Measurements from ENCODE around the gene CACNA1C.

Gene CACNA1C

DNA sequence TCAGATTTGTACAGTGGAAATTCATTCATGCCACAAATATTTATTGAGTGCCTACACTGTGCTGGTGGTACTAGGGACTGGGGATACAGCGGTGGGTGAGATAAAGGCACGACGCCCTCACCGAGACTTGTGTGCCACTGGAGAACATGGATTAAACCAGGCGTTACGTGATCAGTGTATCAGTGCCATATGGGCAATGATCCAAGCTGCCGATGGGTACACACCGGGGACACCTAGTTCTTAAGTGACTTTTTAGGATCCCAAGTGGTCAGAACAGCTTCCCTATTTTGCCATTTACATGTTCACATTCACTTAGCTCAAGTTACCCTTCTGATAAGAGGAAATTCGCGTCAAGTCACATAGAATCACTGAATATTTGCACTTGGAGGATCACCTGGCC is 236.7 kb downstream of the CACNA1C start:
- Histone ChIP-seq H3K27ac (peak overlapping the region in 2 of 11 experiments; percentile 68 to 92; a peak in 3 of 22 replicates), H4K20me1 (no peaks in the 10 kb centered on the region), H3K9me3 (replicated peaks in 1 of 11) (no peaks in the 10 kb centered on the region), H3K4me1 (peaks cover 61 to 100% (median 93%) of the 10 kb centered on the region in 10 experiments), H3K4me3 (no peak overlapping the region), H3K27me3 (no peaks in the 10 kb centered on the region), H3K4me2 (peak overlapping the region; percentile 29 to 89 (median 71); a peak in 20 of 22 replicates), H3K9ac (no peak overlapping the region), H3K36me3 (no peaks in the 10 kb centered on the region)
- no peak for TF ChIP-seq Cebpa-rat (IDR thresholded peaks at IDR 0.05)

DNA sequence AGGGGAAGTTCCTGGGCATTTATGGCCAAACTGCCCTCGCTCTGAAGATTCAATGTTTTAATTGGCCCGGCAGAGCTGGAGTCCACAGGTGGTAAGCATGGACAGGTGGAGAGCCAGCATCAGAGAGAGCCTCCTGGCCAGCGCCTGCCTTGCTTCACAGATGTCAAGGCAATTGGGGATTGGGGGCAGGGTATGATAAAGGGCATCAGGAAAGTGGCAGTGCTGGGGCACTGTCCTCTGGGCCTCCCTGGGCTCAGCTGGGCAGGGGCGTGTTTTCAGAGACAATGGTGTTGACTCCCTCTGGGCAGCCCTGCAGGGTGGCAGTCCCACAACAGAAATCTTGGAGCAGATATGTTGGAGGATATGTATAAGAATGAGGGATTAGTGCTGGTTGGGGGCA is 237.3 kb downstream of the CACNA1C start:
- H4K20me1 ChIP-seq = no peaks in the 10 kb centered on the region
- H3K27me3 ChIP-seq = no peaks in the 10 kb centered on the region
- no peaks in the 10 kb centered on the region for H3K9me3 ChIP-seq (replicated peaks in 1 of 11)
- H3K4me1 ChIP-seq = peaks cover 61 to 100% (median 93%) of the 10 kb centered on the region in 10 experiments
- H3K36me3 ChIP-seq = no peaks in the 10 kb centered on the region
- TF ChIP-seq Cebpa-rat (IDR thresholded peaks at IDR 0.05) = no peak
- no peak overlapping the region for H3K4me3 ChIP-seq
- no peak overlapping the region; a peak in 1 of 22 replicates for H3K9ac ChIP-seq
- H3K4me2 ChIP-seq = peak overlapping the region; percentile 29 to 89 (median 71); a peak in 20 of 22 replicates
- H3K27ac ChIP-seq = peak overlapping the region in 7 of 11 experiments; percentile 13 to 44 (median 22); a peak in 7 of 22 replicates

DNA sequence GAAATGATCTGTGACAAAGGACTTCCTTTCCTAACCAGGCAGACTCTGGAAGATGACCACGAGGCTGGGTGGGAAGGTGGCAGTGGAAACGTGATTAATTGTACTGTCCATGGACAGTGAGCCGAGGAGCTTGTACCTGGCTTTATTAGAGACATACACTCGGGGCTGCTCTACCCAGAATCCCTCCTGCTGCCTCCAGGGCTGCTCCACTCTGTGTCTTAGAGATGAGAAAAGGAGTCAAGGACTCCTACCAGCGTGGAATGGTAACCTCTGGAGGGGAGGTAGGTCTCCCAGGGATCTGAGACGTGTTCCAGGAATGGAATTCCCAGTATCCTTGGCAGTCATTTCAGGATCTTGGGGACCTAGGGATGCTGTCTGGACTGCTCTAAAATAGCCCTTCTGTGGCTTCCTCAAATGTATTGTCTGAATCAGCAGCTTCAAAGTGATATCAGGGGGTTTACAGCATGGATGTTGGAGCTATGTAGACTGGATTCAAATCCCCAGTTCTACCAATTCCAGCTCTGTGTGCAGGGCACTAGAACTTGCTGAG is 237.8 kb downstream of the CACNA1C start:
- no peaks in the 10 kb centered on the region for H3K36me3 ChIP-seq
- H3K27me3 ChIP-seq = no peaks in the 10 kb centered on the region
- H3K4me1 ChIP-seq = peaks cover 61 to 100% (median 93%) of the 10 kb centered on the region in 10 experiments
- peak overlapping the region in 7 of 11 experiments; percentile 13 to 44 (median 22); a peak in 7 of 22 replicates for H3K27ac ChIP-seq
- no peak overlapping the region; a peak in 1 of 22 replicates for H3K9ac ChIP-seq
- TF ChIP-seq Cebpa-rat (IDR thresholded peaks at IDR 0.05) = no peak
- H3K9me3 ChIP-seq (replicated peaks in 1 of 11) = no peaks in the 10 kb centered on the region
- no peak overlapping the region for H3K4me3 ChIP-seq
- no peaks in the 10 kb centered on the region for H4K20me1 ChIP-seq
- peak overlapping the region; percentile 29 to 89 (median 71); a peak in 20 of 22 replicates for H3K4me2 ChIP-seq

DNA sequence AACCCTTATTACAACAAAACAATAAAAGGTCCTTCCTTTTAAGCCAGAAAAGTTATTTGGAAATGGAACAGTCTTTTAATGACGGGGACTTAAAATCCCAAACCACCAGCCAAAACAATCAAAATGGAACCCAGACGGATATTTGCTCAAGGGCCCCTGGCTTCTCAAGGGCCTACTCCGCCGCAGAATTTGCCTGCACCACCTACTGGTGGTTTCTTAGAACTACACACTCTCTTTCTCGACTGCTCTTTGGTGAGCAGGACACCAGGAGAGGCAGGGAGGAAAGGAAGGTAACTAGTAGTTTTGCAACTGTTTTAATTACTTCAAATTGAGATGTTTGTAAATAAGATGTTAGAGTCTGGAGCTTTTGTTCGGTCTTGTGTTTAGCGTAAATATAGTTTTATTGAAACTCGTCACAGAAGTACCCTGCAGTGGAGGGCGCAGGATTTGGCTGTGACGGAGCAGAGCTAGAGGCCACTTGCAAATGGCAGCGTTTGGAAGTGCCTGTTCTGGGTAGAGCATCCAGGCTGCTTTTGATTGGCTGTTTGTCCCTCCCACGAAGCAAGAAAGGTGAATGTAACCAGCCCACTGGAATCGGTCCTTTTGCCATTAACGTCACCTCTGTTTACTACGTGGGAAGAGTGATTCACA is 238.5 kb downstream of the CACNA1C start:
- Histone ChIP-seq H3K4me2 (peak overlapping the region in 7 of 11 experiments; percentile 35 to 89 (median 73); a peak in 10 of 22 replicates), H4K20me1 (no peaks in the 10 kb centered on the region), H3K36me3 (no peaks in the 10 kb centered on the region), H3K27ac (peak overlapping the region in 6 of 11 experiments; percentile 13 to 94 (median 88); a peak in 7 of 22 replicates), H3K9me3 (replicated peaks in 1 of 11) (no peaks in the 10 kb centered on the region), H3K4me1 (peaks cover 61 to 100% (median 93%) of the 10 kb centered on the region in 10 experiments), H3K27me3 (no peaks in the 10 kb centered on the region), H3K9ac (no peak overlapping the region), H3K4me3 (no peak overlapping the region)
- TF ChIP-seq Cebpa-rat (IDR thresholded peaks at IDR 0.05) = no peak

DNA sequence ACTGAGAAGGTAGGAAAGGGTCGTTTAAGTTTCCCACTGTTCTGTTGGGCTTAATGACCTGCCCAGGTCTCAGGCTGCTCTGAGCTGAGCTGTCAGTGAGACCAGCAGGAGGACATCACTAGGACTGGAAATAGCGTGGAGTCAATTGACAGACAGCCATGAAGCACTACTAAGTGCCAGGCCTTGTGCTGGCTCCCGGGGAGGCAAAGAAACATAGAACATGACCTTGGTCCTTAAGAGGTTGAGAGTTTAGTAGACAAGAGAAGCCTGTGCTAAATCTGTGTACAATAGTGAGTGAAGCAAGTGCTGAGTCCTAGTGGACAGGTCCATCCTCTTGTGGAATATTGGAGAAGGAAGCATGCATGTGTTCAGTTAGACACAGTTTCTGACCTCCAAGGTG is 239.2 kb downstream of the CACNA1C start:
- no peak overlapping the region for H3K4me3 ChIP-seq

DNA sequence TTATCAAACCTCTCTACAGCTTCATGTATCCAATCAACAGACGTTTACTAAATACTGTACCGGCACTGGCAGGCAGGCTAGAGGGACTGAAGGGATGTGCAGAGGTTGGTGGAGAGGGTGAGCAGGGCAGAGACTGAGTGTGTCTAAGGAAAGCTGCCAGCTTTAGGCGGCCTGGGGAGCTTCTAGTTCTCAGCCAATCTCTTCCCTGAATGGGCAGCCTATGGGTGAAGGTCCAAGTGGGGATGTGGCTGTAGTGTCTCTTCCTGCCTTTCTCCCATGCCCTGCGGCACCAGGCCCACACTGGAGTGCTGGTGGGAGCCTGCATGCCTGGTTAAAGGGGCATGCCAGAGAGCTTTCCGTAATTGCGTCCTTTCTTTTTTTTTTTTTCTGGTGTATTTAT is 239.8 kb downstream of the CACNA1C start:
- TF ChIP-seq Cebpa-rat (IDR thresholded peaks at IDR 0.05) = no peak
- Histone ChIP-seq H3K4me3 (no peak overlapping the region), H3K36me3 (no peaks in the 10 kb centered on the region), H3K27me3 (no peaks in the 10 kb centered on the region), H3K9me3 (replicated peaks in 1 of 11) (no peaks in the 10 kb centered on the region), H3K9ac (peak overlapping the region in 1 of 11 experiments; percentile 20; a peak in 3 of 22 replicates), H3K4me2 (peak overlapping the region in 7 of 11 experiments; percentile 0 to 89 (median 84); a peak in 7 of 22 replicates), H3K27ac (peak overlapping the region in 8 of 11 experiments; percentile 1 to 94 (median 86); a peak in 15 of 22 replicates), H3K4me1 (peaks cover 69 to 100% (median 93%) of the 10 kb centered on the region in 10 experiments), H4K20me1 (no peaks in the 10 kb centered on the region)

More for the DNA sequence above, 239.2 kb downstream of the CACNA1C start:
- Histone ChIP-seq H3K9me3 (replicated peaks in 1 of 11) (no peaks in the 10 kb centered on the region), H3K27ac (peak overlapping the region in 7 of 11 experiments; percentile 1 to 94 (median 87); a peak in 11 of 22 replicates), H3K36me3 (no peaks in the 10 kb centered on the region), H3K27me3 (no peaks in the 10 kb centered on the region), H3K4me2 (peak overlapping the region in 5 of 11 experiments; percentile 6 to 89 (median 84); a peak in 7 of 22 replicates), H4K20me1 (no peaks in the 10 kb centered on the region), H3K9ac (no peak overlapping the region), H3K4me1 (peaks cover 66 to 100% (median 93%) of the 10 kb centered on the region in 10 experiments)
- no peak for TF ChIP-seq Cebpa-rat (IDR thresholded peaks at IDR 0.05)

DNA sequence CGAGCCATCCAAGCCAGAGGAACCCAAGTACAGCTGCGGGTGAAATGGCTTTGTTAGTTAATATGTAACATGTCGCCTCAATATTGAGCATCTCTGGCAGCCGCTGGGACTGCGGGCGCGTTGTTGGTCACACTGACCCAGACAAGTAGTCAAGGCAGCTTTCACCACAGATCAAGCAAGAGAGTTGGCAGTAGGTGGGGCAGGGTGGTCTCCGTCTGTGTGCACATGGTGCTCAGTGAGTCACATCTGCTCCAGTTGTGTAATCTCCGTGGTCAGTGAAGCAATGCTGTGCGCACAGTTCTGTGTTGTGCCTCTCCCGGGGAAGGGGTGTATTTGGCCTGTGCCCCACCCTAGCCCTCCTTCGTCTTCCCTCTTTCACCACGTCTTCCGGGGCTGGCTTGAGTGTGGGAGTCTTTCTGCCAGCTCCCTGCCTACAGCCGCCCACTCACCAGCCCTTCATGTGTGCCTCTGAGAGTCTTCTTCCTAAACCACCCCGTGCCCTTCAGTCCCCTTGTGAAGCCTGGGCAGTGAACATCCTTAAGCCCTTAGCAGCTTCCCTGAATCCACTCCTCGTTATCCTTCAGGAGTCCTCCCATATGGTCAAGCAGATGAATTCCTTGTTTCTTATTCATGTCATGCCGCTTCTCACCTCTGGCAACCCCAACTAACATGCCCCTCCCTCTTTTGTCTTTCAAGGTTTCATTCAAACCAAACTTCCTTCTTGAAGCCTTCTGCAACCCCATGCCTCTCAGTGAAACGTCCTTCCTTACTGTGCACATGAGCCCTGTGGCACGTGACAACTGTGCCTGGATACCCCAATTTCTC is 242.1 kb downstream of the CACNA1C start:
- H3K4me1 ChIP-seq = peaks cover 69 to 100% (median 93%) of the 10 kb centered on the region in 10 experiments
- H4K20me1 ChIP-seq = no peaks in the 10 kb centered on the region
- peak overlapping the region; percentile 72 to 92 (median 86) for H3K4me2 ChIP-seq
- no peaks in the 10 kb centered on the region for H3K36me3 ChIP-seq
- peak; percentile 45 to 98 (median 97); a peak in 20 of 22 replicates for TF ChIP-seq Cebpa-rat (IDR thresholded peaks at IDR 0.05)
- H3K9ac ChIP-seq = peak overlapping the region in 10 of 11 experiments; percentile 22 to 79 (median 70); a peak in 18 of 22 replicates
- H3K4me3 ChIP-seq = 0 out of 20 replicates have a peak overlapping the region, but pooled peaks of 2 of the 10 experiments have one; percentile 4 to 13
- H3K27me3 ChIP-seq = no peaks in the 10 kb centered on the region
- H3K27ac ChIP-seq = peak overlapping the region; percentile 16 to 94 (median 86); a peak in 21 of 22 replicates
- no peaks in the 10 kb centered on the region for H3K9me3 ChIP-seq (replicated peaks in 1 of 11)

DNA sequence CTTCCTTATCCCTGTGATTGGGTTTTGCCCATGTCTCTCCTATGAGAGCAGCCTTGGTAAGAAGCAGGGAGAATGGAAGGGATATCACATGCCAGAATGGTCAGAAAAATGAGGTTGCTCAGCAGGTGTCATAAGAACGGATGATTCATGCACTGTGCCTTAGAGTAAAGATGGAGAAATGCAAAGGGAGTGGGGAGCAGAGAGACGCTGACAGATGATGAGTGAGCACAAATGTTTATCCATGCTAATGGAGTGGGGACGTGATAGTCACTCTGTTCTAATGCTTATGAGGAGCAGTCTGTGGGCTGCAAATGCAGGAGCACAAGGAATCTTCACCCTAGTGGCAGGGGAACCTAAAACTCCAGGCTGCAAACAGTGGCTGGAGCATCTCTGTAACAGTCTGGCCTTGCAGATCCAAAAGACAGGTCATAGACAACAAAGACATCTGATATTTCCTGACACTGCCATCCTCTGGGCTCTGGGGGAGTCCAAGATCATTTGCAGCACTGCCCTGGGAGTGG is 243.2 kb downstream of the CACNA1C start:
- Histone ChIP-seq H3K9me3 (replicated peaks in 1 of 11) (no peaks in the 10 kb centered on the region), H3K9ac (peak overlapping the region in 9 of 11 experiments; percentile 54 to 79 (median 69); a peak in 17 of 22 replicates), H3K36me3 (no peaks in the 10 kb centered on the region), H3K27ac (peak overlapping the region in 10 of 11 experiments; percentile 58 to 94 (median 86); a peak in 20 of 22 replicates), H4K20me1 (no peaks in the 10 kb centered on the region), H3K4me3 (0 out of 20 replicates have a peak overlapping the region, but pooled peaks of 2 of the 10 experiments have one; percentile 6 to 11), H3K4me1 (peaks cover 69 to 98% (median 87%) of the 10 kb centered on the region in 10 experiments), H3K27me3 (no peaks in the 10 kb centered on the region), H3K4me2 (peak overlapping the region; percentile 72 to 92 (median 86))
- TF ChIP-seq Cebpa-rat (IDR thresholded peaks at IDR 0.05) = no peak
